ENCODE results near the gene ARL4D. TPM values are rescaled to one million over a fixed set of nuclear protein-coding genes. Genes with fewer than 3 reads are reported as not detected.

Gene ARL4D
- total and polyA plus RNA-seq, 2 donors (not counting 1 experiment from before 2014, with no cell fraction given) = 11.3 to 14.5 TPM

- CTCF ChIA-PET = interaction anchor here (0.8 to 1.4 kb wide), 3 partner anchors 8 to 81 kb away, joined by 3 to 5 read pairs (median 3); partner anchors contain the start of gene DHX8
- Histone ChIP-seq H3K79me2 (ENCODE audit: control insufficient read depth, insufficient read depth, low read length) (peaks cover 8% of the 10 kb centered on the region), H3K4me2 (replicated peaks; ENCODE audit: low read depth, low read length, poor library complexity, severe bottlenecking) (no peak overlapping the region), H2AFZ (ENCODE audit: insufficient read depth, low read depth, low read length, poor library complexity, severe bottlenecking) (no peak overlapping the region), H3K27ac (ENCODE audit: low read length in 2 of 2) (no peak overlapping the region), H3K4me3 (ENCODE audit: control extremely low read depth in 1 of 5, extremely low read depth in 1 of 5, insufficient read depth in 1 of 5, low read depth in 2 of 5, low read length in 4 of 5) (no peak overlapping the region), H3K36me3 (replicated peaks in 1 of 2; ENCODE audit: control extremely low read depth in 1 of 2, control insufficient read depth in 1 of 2, extremely low read depth in 1 of 2, insufficient read depth in 2 of 2, low read length in 1 of 2) (no peaks in the 10 kb centered on the region), H3K27me3 (replicated peaks in 1 of 4; ENCODE audit: control extremely low read depth in 1 of 4, control insufficient read depth in 3 of 4, insufficient read depth in 4 of 4, low read length in 3 of 4) (no peaks in the 10 kb centered on the region), H3K9me3 (ENCODE audit: control extremely low read depth in 1 of 3, control insufficient read depth in 2 of 3, insufficient read depth in 1 of 3, low read length in 2 of 3) (no peaks in the 10 kb centered on the region), H3K4me1 (ENCODE audit: control insufficient read depth in 2 of 2, insufficient read depth in 2 of 2, low read length in 2 of 2) (peaks cover 26 to 40% of the 10 kb centered on the region in 2 donors), H3K9ac (ENCODE audit: low read length) (no peak overlapping the region), H4K20me1 (ENCODE audit: control insufficient read depth, insufficient read depth, low read length, poor library complexity, severe bottlenecking) (no peaks in the 10 kb centered on the region)
- DNase-seq (no peak), ATAC-seq (ENCODE audit: low read depth) (no peak)
- peaks cover 3% of the 10 kb centered on the region for H3K27me3 Mint-ChIP-seq
- peaks cover 46% of the 10 kb centered on the region for H3K4me1 Mint-ChIP-seq
- no peak overlapping the region for H3K4me3 Mint-ChIP-seq
- H3K9me3 Mint-ChIP-seq (ENCODE audit: insufficient read depth) = no peaks in the 10 kb centered on the region
- intact Hi-C loops (cut with micrococcal nuclease) = no loop called here
- peak overlapping the region; percentile 48 for H3K27ac Mint-ChIP-seq
- 93% methylated on average over 3 of the region's 3 CpGs for WGBS (ENCODE audit: insufficient coverage)
- POLR2A ChIA-PET = interaction anchor here (0.6 to 1.1 kb wide), 2 partner anchors 9 to 15 kb away, joined by 3 read pairs; no protein-coding TSS in a partner anchor
- TF ChIP-seq EZH2 (IDR thresholded peaks at IDR 0.05; ENCODE audit: borderline replicate concordance, insufficient read depth, low read depth, low read length, poor library complexity, severe bottlenecking) (no peak), CTCF (IDR thresholded peaks at IDR 0.05) (no peak)
Measured at GRCh38 chr17:43402567-43402966, 3.8 kb downstream of the ARL4D start.

DNA sequence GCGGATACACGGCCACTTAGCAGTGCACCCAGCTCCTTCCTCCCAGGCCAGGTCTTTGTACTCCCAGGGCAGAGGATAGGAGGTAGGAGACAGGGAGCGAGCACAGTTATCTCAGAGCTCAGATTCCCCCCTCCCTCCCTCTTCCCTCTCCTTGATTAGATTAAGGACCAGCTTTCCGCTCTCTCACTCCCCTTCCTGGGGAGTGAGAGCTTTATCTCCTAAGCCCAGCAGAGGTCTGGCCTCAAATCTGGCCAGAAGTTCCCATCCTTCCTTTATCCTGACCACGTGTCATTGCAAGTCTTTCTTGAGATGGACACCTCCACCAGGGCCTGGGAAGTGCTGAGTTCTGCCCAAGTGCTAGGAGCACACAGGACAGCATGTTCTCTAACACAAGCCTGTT is 5.1 kb downstream of the ARL4D start:
- Histone ChIP-seq H3K9me3 (ENCODE audit: control extremely low read depth in 1 of 3, control insufficient read depth in 2 of 3, insufficient read depth in 1 of 3, low read length in 2 of 3) (no peaks in the 10 kb centered on the region), H3K27me3 (replicated peaks in 1 of 4; ENCODE audit: control extremely low read depth in 1 of 4, control insufficient read depth in 3 of 4, insufficient read depth in 4 of 4, low read length in 3 of 4) (no peaks in the 10 kb centered on the region), H3K4me3 (ENCODE audit: control extremely low read depth in 1 of 5, extremely low read depth in 1 of 5, insufficient read depth in 1 of 5, low read depth in 2 of 5, low read length in 4 of 5) (no peak overlapping the region), H3K27ac (ENCODE audit: low read length in 2 of 2) (no peak overlapping the region), H3K4me1 (ENCODE audit: control insufficient read depth in 2 of 2, insufficient read depth in 2 of 2, low read length in 2 of 2) (peaks cover 22 to 33% of the 10 kb centered on the region in 2 donors), H2AFZ (ENCODE audit: insufficient read depth, low read depth, low read length, poor library complexity, severe bottlenecking) (no peak overlapping the region), H3K79me2 (ENCODE audit: control insufficient read depth, insufficient read depth, low read length) (peaks cover 8% of the 10 kb centered on the region), H3K36me3 (replicated peaks in 1 of 2; ENCODE audit: control extremely low read depth in 1 of 2, control insufficient read depth in 1 of 2, extremely low read depth in 1 of 2, insufficient read depth in 2 of 2, low read length in 1 of 2) (no peaks in the 10 kb centered on the region), H4K20me1 (ENCODE audit: control insufficient read depth, insufficient read depth, low read length, poor library complexity, severe bottlenecking) (no peaks in the 10 kb centered on the region), H3K9ac (ENCODE audit: low read length) (no peak overlapping the region), H3K4me2 (replicated peaks; ENCODE audit: low read depth, low read length, poor library complexity, severe bottlenecking) (no peak overlapping the region)
- ChIA-PET POLR2A (no interaction called here), CTCF (interaction anchor here (0.9 to 1.4 kb wide), 2 partner anchors 9 to 17 kb away, joined by 3 to 5 read pairs; no protein-coding TSS in a partner anchor)
- ATAC-seq (ENCODE audit: low read depth) (no peak), DNase-seq (no peak)
- peaks cover 39% of the 10 kb centered on the region for H3K4me1 Mint-ChIP-seq
- H3K27ac Mint-ChIP-seq = no peak overlapping the region
- H3K9me3 Mint-ChIP-seq (ENCODE audit: insufficient read depth) = no peaks in the 10 kb centered on the region
- H3K4me3 Mint-ChIP-seq = no peak overlapping the region
- H3K27me3 Mint-ChIP-seq = peaks cover 3% of the 10 kb centered on the region
- WGBS (ENCODE audit: insufficient coverage) = 88% methylated on average over 2 of the region's 5 CpGs
- intact Hi-C loops (cut with micrococcal nuclease) = no loop called here
- no peak for TF ChIP-seq EZH2 (IDR thresholded peaks at IDR 0.05; ENCODE audit: borderline replicate concordance, insufficient read depth, low read depth, low read length, poor library complexity, severe bottlenecking)
- TF ChIP-seq CTCF (IDR thresholded peaks at IDR 0.05) = no peak
